Ishikawa (cell line): Measurements from ENCODE around the gene MIGA2.

Source experiments
- EP300 ChIP-seq: IDR thresholded peaks from 2 replicates; pipeline ENCODE4 v1.6.1; 2012; ENCODE audit warnings: borderline replicate concordance
- MAX ChIP-seq: IDR thresholded peaks from 2 replicates; pipeline ENCODE4 v1.6.1; 2012

DNA sequence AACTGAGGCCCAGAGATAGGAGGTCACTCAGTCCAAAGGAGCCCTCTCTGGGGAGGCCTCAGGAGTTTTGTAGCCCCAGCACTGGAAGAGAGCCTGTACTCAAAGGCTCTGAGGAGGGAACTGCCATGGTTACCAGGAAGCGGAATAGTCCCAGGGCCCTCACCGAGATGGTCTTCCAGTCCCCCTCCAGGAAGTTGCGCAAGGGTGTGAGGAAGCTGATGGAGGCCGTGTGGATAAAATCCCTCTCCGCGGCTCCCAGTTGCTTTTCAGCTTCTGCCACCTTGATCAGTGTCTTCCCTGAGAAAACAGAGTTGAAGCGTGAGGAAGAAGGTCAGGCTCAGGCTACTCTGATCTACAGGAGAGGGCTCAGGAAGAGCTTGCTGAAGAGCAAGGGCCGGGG, 21.8 kb upstream of the MIGA2 start:
- TF ChIP-seq MAX (no peak), EP300 (no peak)
